SH-SY5Y (cell line): ENCODE data around the gene RRAS2.

ENCODE experiments used
- GATA2 ChIP-seq: IDR thresholded peaks from 2 replicates; pipeline ENCODE4 v1.6.1; 2011; ENCODE audit warnings: mild to moderate bottlenecking, low read depth, low read length
- GATA3 ChIP-seq: IDR thresholded peaks from 2 replicates; pipeline ENCODE4 v1.6.1; 2011; ENCODE audit warnings: low read depth, mild to moderate bottlenecking, low read length, moderate library complexity

The RRAS2 gene

DNA sequence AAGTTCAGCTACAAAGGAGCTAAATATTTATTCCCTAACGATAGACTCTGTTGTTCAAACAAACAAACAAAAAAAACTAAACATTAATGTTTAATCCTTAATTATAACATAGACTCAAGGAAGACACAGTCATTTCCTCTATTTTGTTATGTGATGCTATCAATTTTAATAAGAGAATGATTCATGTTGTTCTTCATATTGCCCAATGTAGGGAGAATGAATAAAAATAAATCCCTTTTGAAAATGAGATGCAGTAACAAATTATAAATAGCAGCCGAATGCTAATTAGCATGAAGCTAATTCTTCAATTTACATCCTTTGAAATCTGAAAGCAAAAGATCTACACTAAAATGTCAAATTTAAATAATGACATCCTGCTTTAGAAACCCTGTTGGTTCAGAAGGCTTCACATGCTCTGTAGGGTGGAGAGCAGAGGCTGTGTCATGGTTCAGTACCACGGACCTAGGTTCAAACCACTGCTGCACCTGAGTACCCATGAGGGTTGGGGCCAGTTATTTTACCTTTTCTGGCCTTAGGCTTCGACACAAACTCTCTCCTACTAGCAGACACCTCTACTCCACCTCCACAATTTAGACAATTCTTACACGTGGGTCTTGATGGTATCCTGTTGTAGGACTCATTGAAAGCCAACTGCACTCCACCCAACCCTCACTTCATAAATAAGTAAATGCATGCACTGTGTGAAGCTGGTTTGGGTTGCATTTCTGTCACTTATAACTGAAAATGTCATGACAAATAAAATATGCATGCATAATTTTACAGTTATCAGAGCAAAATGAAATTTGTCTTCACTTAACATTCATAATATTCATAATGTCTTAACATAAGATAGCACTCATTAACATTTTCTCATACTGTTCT is 89.0 kb downstream of the RRAS2 start:
- TF ChIP-seq GATA3 (no peak), GATA2 (no peak)

DNA sequence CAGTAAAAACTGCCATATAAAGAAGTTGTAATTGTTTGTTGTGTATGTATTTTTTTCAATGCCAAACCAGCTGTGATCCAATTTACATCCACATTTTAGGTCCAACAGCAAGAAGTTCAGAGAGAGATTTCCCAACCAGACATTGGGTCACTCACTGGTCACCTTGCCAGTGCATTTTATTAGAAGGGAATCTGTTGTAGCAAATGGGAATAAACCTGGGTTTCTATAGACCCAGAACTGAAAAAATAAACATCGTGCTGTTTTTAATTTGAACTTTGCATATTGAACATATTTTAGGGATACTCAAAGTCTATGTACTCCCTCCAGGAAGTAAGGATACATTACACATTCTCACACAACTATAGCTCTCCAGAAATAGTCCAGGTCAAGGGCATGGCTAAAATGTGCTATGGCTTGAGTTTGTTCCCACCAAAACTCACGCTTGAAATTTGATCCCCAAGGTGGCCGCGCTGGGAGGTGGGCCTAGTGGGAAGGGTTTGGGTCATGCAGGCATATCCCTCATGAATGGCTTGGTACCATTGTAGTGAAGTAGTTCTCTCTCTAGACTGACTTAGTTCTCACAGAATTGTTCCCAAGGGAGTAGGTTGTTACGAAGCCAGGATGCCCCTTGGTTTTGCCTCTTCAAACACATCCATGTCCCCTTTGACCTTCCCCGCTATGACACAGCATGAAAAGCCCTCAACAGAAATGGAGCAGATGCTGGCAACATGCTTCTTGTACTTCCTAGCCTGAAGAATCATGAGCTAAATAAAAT is 90.9 kb downstream of the RRAS2 start:
- TF ChIP-seq GATA2 = no peak
- TF ChIP-seq GATA3 = no peak

DNA sequence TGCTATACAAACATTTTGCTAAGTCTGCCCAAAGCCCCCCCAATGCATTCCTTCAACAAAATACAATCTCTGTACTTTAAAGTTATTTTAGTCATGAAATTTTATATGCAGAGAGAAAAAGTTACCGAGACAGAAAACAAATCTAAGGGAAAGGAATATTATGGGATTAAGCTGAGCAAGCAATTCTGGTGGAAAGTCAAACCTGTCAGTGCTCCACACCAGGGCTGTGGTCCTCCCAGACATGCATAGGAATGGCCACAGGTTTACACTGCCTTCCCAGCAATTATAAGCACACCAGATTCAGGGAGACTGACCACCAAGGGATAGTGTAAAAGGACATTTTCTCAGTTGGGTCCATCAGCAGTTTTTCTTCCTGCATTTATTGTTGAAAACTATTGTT is 92.4 kb downstream of the RRAS2 start:
- TF ChIP-seq GATA2 = no peak
- TF ChIP-seq GATA3 = no peak

DNA sequence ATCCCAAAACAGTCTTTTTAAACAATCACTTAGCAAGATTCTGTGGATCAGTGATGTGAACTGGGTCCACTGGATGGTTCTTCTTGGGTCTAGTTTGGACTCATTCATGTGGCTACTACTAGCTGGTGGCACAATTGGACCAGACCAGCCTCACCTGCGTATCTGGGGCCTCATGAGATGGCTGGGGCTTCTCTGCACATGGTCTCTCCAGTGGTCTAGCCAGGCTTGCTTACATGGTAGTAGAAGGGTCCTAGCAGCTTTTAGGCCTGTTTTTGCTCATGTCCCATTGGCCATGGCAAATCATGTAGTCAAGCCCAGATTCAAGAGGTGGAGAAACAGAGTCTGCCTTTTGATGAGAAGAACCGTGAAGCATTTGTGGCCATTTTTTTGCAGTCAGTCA is 94.0 kb downstream of the RRAS2 start:
- no peak for TF ChIP-seq GATA3
- no peak for TF ChIP-seq GATA2

DNA sequence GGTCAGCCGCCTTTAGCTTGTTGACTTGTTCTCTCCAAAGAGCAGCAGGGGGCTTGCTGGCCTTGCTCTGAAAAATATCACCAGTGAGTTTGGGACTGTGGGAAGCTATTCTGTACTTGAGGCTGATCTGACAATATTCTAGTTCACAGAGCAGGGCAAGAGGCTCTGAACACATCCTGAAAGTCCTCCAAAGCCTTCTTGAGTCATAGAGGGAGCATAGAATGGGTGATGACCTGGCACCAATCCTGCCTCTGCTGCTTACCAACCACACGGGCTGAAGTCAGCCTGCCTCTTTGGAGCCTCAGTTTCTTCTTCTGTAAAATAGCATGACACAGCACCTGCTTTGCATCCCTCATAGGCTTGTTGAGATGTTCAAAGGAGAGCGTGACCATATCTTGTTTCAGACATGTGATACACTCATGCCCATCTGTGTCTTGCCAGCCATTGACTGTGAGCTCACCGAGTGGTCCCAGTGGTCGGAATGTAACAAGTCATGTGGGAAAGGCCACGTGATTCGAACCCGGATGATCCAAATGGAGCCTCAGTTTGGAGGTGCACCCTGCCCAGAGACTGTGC is 96.6 kb downstream of the RRAS2 start:
- no peak for TF ChIP-seq GATA3
- TF ChIP-seq GATA2 = no peak

DNA sequence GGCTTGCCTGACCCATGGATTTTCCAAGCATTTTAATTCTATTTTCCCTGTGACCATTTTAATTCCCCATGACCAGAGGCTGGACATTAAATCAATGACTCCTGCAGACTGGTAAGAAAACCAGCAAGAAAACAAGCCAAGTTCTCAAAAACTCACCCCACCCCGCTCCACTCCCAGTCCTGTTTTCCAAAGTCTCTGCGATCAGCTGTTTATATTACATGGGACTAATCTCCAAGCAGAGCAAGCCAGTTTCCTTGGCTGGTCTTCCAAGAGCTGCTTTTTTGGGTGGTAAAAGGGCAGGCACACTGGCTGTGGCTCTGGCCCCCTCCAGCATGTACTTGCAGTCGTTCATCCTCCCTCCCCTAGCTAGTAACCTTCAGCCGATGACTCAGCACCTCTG is 97.9 kb downstream of the RRAS2 start:
- TF ChIP-seq GATA3 (no peak), GATA2 (no peak)

DNA sequence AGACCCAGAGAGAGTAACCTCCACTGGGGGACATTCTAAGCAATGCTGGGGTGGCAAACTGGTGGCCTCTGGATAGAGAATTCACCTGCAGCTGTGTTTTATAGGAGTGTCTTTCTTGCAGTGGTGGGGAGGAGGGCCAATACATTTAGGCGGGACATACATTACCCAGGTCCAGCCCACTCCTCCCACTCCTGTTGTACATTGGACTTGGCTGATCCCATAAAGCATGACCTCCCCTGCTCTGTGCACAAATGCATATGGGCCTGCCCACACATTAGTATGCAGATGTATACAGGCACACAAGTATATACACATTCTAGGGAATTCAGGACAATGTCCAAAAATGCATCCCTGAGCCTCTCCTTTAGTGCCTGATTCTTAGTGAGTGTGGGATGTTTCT is 99.1 kb downstream of the RRAS2 start:
- TF ChIP-seq GATA3 (no peak), GATA2 (no peak)

DNA sequence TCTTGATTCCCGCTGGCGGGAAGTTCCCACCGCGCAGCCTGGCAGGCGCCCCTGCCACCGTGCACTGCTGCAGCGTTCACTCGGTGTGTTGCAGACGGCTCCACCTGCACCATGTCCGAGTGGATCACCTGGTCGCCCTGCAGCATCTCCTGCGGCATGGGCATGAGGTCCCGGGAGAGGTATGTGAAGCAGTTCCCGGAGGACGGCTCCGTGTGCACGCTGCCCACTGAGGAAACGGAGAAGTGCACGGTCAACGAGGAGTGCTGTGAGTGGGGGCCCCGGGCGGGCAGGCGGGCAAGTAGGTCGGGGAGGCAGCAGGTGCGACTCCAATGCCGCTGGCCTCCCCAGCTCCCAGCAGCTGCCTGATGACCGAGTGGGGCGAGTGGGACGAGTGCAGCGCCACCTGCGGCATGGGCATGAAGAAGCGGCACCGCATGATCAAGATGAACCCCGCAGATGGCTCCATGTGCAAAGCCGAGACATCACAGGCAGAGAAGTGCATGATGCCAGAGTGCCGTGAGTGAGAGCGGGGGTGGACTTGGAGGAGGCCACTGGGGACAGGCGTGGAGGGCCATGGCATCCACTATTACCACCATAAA is 99.7 kb downstream of the RRAS2 start:
- TF ChIP-seq GATA2 = no peak
- TF ChIP-seq GATA3 = no peak

DNA sequence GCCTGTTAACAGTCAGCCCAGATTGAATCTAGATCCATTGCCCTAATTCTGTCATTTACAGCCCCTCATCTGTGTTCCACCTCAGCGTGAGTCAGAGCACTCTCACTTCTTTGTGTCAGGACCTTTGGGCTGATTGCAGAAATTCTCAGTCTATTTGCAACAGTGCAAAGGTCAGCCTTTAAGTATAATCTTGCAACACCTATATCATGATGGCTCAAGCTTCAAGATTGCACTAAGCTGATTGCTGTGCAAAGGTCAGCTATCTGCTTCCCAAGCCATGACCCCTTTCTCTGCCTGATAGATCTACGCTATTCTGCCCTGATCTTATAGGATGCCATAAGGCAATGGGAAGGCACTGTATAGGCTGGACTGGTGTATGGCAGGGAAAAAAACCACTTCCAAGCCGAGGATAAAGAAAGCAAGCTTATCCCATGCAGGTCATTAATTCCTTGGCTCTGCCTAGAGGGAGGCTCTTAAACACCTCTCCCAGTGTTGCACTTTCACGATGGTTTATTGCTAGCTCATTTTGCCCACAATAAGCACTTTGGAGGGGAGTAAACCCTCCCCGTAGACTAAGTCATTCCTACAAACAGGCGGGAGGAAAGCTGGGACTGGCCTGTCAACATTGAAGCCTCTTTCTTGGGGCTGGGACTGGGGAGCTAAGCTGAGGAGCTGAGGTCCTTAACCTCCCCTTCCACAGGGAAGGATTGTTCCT is 100.6 kb downstream of the RRAS2 start:
- TF ChIP-seq GATA2 (no peak), GATA3 (no peak)

DNA sequence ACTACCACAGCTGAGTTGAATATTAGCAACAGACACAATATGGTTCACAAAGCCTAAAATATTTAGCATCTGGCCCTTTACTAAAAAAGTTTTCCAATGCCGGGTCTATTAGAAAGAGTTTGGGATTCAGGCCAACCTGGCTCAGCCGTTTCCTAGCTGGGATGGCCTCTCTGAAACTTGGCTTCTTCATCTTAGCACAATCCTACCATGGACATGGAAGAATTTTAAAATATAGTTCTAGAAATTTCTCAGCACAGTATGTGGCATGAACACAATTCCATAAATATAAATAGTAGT is 103.8 kb downstream of the RRAS2 start:
- TF ChIP-seq GATA2 (no peak), GATA3 (no peak)

DNA sequence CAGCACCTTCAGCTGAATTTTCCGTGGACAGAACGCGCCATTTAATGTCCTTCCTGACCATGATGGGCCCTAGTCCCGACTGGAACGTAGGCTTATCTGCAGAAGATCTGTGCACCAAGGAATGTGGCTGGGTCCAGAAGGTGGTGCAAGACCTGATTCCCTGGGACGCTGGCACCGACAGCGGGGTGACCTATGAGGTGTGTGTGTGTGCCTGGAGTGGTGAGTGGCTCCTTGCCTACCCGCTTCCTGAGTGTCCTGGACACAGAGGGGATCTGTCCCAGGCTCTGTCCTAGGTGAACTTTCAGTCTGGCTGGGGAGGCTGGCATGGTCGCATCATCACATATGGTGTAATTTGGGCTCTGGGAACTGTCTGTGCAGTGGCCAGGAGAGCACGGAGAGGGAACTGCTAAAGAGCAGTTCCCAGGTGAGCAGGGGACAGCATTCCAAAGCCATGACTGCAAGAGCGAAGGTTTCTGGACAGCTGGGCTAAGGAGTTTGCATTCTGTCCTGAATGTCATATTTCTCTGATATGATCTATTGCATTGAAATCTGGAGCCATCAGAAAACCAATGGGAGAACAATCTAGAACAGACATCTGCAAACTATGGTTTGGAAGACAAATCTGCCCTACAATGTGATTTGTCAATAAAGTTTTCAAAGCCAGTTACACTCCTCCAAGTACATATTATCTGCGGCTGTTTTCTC is 104.3 kb downstream of the RRAS2 start:
- TF ChIP-seq GATA3 (no peak), GATA2 (no peak)

DNA sequence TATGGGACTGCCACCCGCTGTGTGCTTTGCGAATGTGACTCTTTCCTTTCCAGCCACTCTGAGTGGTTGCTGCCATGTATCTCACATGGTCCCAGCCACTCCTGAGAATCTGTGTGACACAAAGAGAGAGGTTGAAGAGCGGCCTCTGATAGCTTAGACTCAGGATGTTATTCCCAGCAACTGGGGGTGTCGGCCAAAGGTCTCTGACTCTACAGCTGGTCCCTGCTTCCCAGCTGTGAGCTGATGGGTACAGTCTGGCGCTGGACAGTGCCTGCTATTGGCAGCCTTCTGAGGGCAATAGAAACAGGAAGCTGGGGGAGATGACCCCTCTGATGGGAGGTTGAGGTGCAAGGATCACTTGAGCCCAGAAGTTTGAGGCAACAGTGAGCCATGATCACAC is 105.1 kb downstream of the RRAS2 start:
- no peak for TF ChIP-seq GATA2
- TF ChIP-seq GATA3 = no peak

DNA sequence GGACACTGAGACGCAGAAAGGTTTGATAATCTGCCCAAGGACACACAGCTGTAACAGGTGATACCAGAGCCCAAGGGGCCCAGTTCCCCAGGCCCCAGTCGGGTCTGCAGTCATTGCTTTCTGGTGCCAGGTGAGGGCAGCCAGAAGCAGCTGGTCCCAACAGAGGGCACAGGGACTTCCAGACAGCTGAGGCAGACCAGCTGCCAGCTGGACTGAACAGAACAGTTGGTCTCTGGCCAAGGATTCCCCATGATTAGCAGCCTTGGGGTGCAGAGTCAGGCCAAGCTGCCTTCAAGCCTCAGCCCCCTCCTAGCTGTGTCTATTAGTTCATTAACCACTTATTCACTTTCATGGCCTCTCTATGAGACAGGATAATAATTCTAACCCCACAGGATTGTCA is 105.6 kb downstream of the RRAS2 start:
- TF ChIP-seq GATA2 (no peak), GATA3 (no peak)
